WTC11 (cell line): ENCODE measurements around the gene GJA10. TPM values are rescaled to one million over a fixed set of nuclear protein-coding genes. Genes with fewer than 3 reads are reported as not detected.

Experiments used
- ATAC-seq: fragments of 200-7000 bp; cut with Tn5 transposase; 2 replicates; pipeline ENCODE4 v1.10.0; 2021; ENCODE audit warnings: mild to moderate bottlenecking, moderate library complexity
- CTCF ChIA-PET: fragments of 300-600 bp; sonication (Branson Sonifier 250); formaldehyde crosslinking; loops from one replicate; lab custom pipeline; 2021; ENCODE audit warnings: antibody characterized with exemption; lab: Charles Lee
- POLR2A ChIA-PET: fragments of 350-600 bp; sonication (Branson Sonifier 250); formaldehyde crosslinking; loops from one replicate; lab custom pipeline; 2021; ENCODE audit warnings: antibody characterized with exemption; lab: Charles Lee
- DNase-seq: peaks from one replicate; pipeline ENCODE4 v3.0.0; 2021; ENCODE audit warnings: low spot score
- H3K27ac Mint-ChIP-seq: 2 replicates; pipeline ENCODE4 v1.8.0; 2021; ENCODE audit warnings: mixed read lengths
- H3K27me3 Mint-ChIP-seq: 2 replicates; pipeline ENCODE4 v1.8.0; 2021; ENCODE audit warnings: low read depth, mild to moderate bottlenecking, moderate library complexity, mixed read lengths
- H3K36me3 Mint-ChIP-seq: 2 replicates; pipeline ENCODE4 v1.8.0; 2021; ENCODE audit warnings: mixed read lengths
- H3K4me1 Mint-ChIP-seq: 2 replicates; pipeline ENCODE4 v1.8.0; 2022; ENCODE audit warnings: mixed read lengths
- H3K4me3 Mint-ChIP-seq: 2 replicates; pipeline ENCODE4 v1.8.0; 2021; ENCODE audit warnings: mild to moderate bottlenecking, moderate library complexity, mixed read lengths
- H3K9me3 Mint-ChIP-seq: 2 replicates; pipeline ENCODE4 v1.8.0; 2021; ENCODE audit warnings: mixed read lengths
- EMX1 ChIP-seq: fragments of 250-450 bp; sonication (Bioruptor Pico); IDR thresholded peaks from 2 replicates; pipeline ENCODE4 v1.8.0; 2021; ENCODE audit warnings: mild to moderate bottlenecking
- ETV6 ChIP-seq: sonication (generic); formaldehyde crosslinking; IDR thresholded peaks from 2 replicates; pipeline ENCODE4 v1.8.1; 2022; ENCODE audit warnings: mild to moderate bottlenecking, missing genetic modification reagents
- FOXJ3 ChIP-seq: sonication (generic); formaldehyde crosslinking; IDR thresholded peaks from 2 replicates; pipeline ENCODE4 v1.9.0; 2021; ENCODE audit warnings: missing genetic modification reagents, mild to moderate bottlenecking, borderline replicate concordance
- GABPB1 ChIP-seq: sonication (generic); formaldehyde crosslinking; IDR thresholded peaks from 2 replicates; pipeline ENCODE4 v1.8.1; 2023; ENCODE audit warnings: mild to moderate bottlenecking, missing genetic modification reagents
- IRF2 ChIP-seq: sonication (generic); formaldehyde crosslinking; IDR thresholded peaks from 2 replicates; pipeline ENCODE4 v1.8.0; 2022; ENCODE audit warnings: low read depth, missing genetic modification reagents, borderline replicate concordance
- JUN ChIP-seq: sonication (generic); formaldehyde crosslinking; IDR thresholded peaks from 2 replicates; pipeline ENCODE4 v1.8.0; 2023; ENCODE audit warnings: mild to moderate bottlenecking, missing genetic modification reagents
- MXD4 ChIP-seq: fragments of 250-450 bp; sonication (Bioruptor Pico); IDR thresholded peaks from 2 replicates; pipeline ENCODE4 v1.8.0; 2021; ENCODE audit warnings: mild to moderate bottlenecking, moderate library complexity, borderline replicate concordance
- NFYB ChIP-seq: sonication (generic); formaldehyde crosslinking; conservative IDR thresholded peaks from 2 replicates; pipeline ENCODE4 v1.8.0; 2022; ENCODE audit warnings: low read depth, missing genetic modification reagents
- ZNF121 ChIP-seq: sonication (generic); formaldehyde crosslinking; IDR thresholded peaks from 2 replicates; pipeline ENCODE4 v1.8.0; 2023; ENCODE audit warnings: missing genetic modification reagents
- ZNF416 ChIP-seq: fragments of 250-450 bp; sonication (Bioruptor Pico); IDR thresholded peaks from 2 replicates; pipeline ENCODE4 v1.9.0; 2021; ENCODE audit warnings: mild to moderate bottlenecking, inconsistent platforms
- ZNF423 ChIP-seq: fragments of 250-450 bp; sonication (Bioruptor Pico); IDR thresholded peaks from 2 replicates; pipeline ENCODE4 v2.1.2; 2022; ENCODE audit warnings: mild to moderate bottlenecking, moderate library complexity
- total RNA-seq: library from RNA; stranded (reverse); gene quantifications from 3 replicates; pipeline ENCODE4 v1.2.3, GENCODE V29; 2021
- TF ChIP-seq, protein P1 (sequence below): sonication (generic); formaldehyde crosslinking; IDR thresholded peaks from 2 replicates; pipeline ENCODE4 v1.8.1; 2023; ENCODE audit warnings: mild to moderate bottlenecking, missing genetic modification reagents, moderate library complexity
- TF ChIP-seq, protein P2 (sequence below): sonication (generic); formaldehyde crosslinking; IDR thresholded peaks from 2 replicates; pipeline ENCODE4 v1.8.0; 2022; ENCODE audit warnings: mild to moderate bottlenecking, missing genetic modification reagents
- TF ChIP-seq, protein P3 (sequence below): fragments of 250-450 bp; sonication (Bioruptor Pico); IDR thresholded peaks from 2 replicates; pipeline ENCODE4 v1.9.0; 2021; ENCODE audit warnings: moderate library complexity, mild to moderate bottlenecking, inconsistent platforms, borderline replicate concordance
- TF ChIP-seq, protein P4 (sequence below): sonication (generic); formaldehyde crosslinking; conservative IDR thresholded peaks from 2 replicates; pipeline ENCODE4 v1.8.1; 2022; ENCODE audit warnings: mild to moderate bottlenecking, missing genetic modification reagents
- TF ChIP-seq, protein P5 (sequence below): fragments of 250-450 bp; sonication (Bioruptor Pico); IDR thresholded peaks from 2 replicates; pipeline ENCODE4 v1.9.0; 2021; ENCODE audit warnings: mild to moderate bottlenecking
- TF ChIP-seq, protein P6 (sequence below): fragments of 200-600 bp; IDR thresholded peaks from 2 replicates; pipeline ENCODE4 v1.8.0; 2022; ENCODE audit warnings: antibody characterized with exemption
- TF ChIP-seq, protein P7 (sequence below): sonication (generic); formaldehyde crosslinking; IDR thresholded peaks from 2 replicates; pipeline ENCODE4 v1.8.1; 2023; ENCODE audit warnings: mild to moderate bottlenecking, moderate library complexity, missing genetic modification reagents

GJA10 gene
- total RNA-seq, 1 experiment from 2014 or later, result not detected

DNA sequence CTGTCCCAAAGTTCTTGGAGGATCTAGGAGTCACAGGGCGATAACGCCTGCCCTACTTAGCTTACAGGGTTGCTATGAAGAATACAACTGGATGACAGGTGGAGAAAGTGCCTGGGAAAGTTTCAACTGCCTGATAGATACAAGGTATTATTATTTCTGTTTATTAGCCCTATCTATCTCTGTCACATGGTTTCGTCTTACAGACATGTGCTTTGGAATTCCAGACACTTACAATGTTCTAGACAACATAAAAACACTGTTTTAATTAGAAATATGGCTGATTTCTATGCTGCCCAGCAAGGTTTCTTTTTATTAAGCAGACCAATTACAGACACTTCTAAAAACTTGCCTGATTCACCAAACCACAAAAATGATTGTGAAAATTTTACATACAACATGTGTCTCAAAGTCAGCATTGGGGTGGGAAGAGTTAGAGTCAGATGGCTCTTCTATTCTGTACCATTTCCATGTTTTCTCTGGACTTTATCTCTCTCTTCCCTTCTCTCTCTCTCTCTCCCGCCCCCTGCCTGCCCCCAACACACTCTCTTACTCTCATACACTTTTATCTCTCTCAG lies 50.0 kb downstream of the GJA10 start:
- DNase-seq (no peak), ATAC-seq (no peak)
- Mint-ChIP-seq H3K27me3 (no peaks in the 10 kb centered on the region), H3K27ac (peak overlapping the region; percentile 48; the same call in 1 of the 2 replicates), H3K9me3 (peaks cover 8% of the 10 kb centered on the region), H3K4me1 (no peaks in the 10 kb centered on the region), H3K4me3 (no peak overlapping the region), H3K36me3 (no peaks in the 10 kb centered on the region)
- CTCF ChIA-PET, result interaction anchor here (1.0 to 6.3 kb wide), 3 partner anchors 234 to 546 kb away, joined by 3 to 124 read pairs (median 4); no protein-coding TSS in a partner anchor
- POLR2A ChIA-PET, result no interaction called here
- TF ChIP-seq, protein P1, sequence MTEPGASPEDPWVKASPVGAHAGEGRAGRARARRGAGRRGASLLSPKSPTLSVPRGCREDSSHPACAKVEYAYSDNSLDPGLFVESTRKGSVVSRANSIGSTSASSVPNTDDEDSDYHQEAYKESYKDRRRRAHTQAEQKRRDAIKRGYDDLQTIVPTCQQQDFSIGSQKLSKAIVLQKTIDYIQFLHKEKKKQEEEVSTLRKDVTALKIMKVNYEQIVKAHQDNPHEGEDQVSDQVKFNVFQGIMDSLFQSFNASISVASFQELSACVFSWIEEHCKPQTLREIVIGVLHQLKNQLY (CRISPR knock-in tag), result no peak
- TF ChIP-seq IRF2 (CRISPR knock-in tag) (no peak), JUN (CRISPR knock-in tag) (no peak), ETV6 (no peak), EMX1 (CRISPR knock-in tag) (no peak), GABPB1 (CRISPR knock-in tag) (no peak), ZNF121 (CRISPR knock-in tag) (no peak), NFYB (no peak)
- TF ChIP-seq, protein P2, sequence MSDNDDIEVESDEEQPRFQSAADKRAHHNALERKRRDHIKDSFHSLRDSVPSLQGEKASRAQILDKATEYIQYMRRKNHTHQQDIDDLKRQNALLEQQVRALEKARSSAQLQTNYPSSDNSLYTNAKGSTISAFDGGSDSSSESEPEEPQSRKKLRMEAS (CRISPR knock-in tag), result no peak
- TF ChIP-seq, protein P3, sequence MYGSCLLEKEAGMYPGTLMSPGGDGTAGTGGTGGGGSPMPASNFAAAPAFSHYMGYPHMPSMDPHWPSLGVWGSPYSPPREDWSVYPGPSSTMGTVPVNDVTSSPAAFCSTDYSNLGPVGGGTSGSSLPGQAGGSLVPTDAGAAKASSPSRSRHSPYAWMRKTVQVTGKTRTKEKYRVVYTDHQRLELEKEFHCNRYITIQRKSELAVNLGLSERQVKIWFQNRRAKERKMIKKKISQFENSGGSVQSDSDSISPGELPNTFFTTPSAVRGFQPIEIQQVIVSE, result no peak
- TF ChIP-seq, protein P4, sequence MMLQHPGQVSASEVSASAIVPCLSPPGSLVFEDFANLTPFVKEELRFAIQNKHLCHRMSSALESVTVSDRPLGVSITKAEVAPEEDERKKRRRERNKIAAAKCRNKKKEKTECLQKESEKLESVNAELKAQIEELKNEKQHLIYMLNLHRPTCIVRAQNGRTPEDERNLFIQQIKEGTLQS (CRISPR knock-in tag), result no peak

DNA sequence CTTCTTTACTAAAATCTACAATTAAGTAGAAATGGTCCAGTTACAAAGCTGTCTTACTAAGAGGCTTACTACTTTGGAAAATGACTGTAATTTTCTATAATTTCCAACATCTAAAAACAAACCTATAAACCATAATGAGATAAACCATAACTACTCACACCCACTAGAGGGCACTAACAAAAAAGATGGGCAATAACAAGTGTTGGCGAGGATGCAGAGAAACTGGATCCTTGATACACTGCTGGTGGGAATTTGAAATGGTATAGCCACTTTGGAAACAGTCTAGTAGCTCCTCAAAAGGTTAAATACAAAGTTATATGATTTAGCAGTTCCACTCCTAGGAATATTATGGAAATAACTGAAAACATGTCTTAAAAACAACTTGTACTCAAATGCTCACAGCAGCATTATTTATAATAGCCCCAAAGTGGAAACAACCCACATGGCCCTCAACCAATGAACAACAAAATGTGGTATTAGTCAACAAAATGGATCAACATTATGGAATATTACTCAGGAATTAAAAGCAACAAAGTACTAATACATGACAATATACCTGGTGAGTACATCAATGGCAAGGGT lies 50.6 kb downstream of the GJA10 start:
- no peaks in the 10 kb centered on the region for H3K4me1 Mint-ChIP-seq
- no peaks in the 10 kb centered on the region for H3K27me3 Mint-ChIP-seq
- H3K9me3 Mint-ChIP-seq, result peaks cover 8% of the 10 kb centered on the region
- no peak for ATAC-seq
- H3K36me3 Mint-ChIP-seq, result no peaks in the 10 kb centered on the region
- no peak for DNase-seq
- no peak overlapping the region for H3K27ac Mint-ChIP-seq
- TF ChIP-seq, protein P5, sequence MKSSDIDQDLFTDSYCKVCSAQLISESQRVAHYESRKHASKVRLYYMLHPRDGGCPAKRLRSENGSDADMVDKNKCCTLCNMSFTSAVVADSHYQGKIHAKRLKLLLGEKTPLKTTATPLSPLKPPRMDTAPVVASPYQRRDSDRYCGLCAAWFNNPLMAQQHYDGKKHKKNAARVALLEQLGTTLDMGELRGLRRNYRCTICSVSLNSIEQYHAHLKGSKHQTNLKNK (CRISPR knock-in tag), result no peak
- TF ChIP-seq, protein P6, sequence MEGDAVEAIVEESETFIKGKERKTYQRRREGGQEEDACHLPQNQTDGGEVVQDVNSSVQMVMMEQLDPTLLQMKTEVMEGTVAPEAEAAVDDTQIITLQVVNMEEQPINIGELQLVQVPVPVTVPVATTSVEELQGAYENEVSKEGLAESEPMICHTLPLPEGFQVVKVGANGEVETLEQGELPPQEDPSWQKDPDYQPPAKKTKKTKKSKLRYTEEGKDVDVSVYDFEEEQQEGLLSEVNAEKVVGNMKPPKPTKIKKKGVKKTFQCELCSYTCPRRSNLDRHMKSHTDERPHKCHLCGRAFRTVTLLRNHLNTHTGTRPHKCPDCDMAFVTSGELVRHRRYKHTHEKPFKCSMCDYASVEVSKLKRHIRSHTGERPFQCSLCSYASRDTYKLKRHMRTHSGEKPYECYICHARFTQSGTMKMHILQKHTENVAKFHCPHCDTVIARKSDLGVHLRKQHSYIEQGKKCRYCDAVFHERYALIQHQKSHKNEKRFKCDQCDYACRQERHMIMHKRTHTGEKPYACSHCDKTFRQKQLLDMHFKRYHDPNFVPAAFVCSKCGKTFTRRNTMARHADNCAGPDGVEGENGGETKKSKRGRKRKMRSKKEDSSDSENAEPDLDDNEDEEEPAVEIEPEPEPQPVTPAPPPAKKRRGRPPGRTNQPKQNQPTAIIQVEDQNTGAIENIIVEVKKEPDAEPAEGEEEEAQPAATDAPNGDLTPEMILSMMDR, result peak; percentile 25; the same call in 1 of the 2 replicates
- TF ChIP-seq FOXJ3 (no peak), MXD4 (CRISPR knock-in tag) (no peak), ZNF416 (CRISPR knock-in tag) (no peak), ZNF423 (CRISPR knock-in tag) (no peak)
- TF ChIP-seq, protein P7, sequence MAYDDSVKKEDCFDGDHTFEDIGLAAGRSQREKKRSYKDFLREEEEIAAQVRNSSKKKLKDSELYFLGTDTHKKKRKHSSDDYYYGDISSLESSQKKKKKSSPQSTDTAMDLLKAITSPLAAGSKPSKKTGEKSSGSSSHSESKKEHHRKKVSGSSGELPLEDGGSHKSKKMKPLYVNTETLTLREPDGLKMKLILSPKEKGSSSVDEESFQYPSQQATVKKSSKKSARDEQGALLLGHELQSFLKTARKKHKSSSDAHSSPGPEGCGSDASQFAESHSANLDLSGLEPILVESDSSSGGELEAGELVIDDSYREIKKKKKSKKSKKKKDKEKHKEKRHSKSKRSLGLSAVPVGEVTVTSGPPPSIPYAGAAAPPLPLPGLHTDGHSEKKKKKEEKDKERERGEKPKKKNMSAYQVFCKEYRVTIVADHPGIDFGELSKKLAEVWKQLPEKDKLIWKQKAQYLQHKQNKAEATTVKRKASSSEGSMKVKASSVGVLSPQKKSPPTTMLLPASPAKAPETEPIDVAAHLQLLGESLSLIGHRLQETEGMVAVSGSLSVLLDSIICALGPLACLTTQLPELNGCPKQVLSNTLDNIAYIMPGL (CRISPR knock-in tag), result no peak
- H3K4me3 Mint-ChIP-seq, result no peak overlapping the region
- ChIA-PET POLR2A (no interaction called here), CTCF (no interaction called here)

Other genes starting within 250 kb of the GJA10 start
- gene MDN1, start 74.7 kb upstream of the GJA10 start, total RNA-seq, result 146 to 195 TPM (median 146 TPM) in 3 replicates
- gene CASP8AP2, start 64.6 kb upstream of the GJA10 start, total RNA-seq, result 24.2 to 27.9 TPM (median 25.0 TPM) in 3 replicates